ENCODE data around the gene ZBTB44. TPM values are rescaled to one million over a fixed set of nuclear protein-coding genes. Genes with fewer than 3 reads are reported as not detected.

The ZBTB44 gene
- total RNA-seq, 1 experiment from 2014 or later: 32.5 TPM

GRCh38 chr11:130218501-130219070 is 96.1 kb downstream of the ZBTB44 start:
- POLR2A ChIA-PET: no interaction called here
- TF ChIP-seq MAX (IDR thresholded peaks at IDR 0.05): no peak
- no peak for TF ChIP-seq ZNF274 (IDR thresholded peaks at IDR 0.05; ENCODE audit: low read depth, low read length)
- no peak for TF ChIP-seq REST (IDR thresholded peaks at IDR 0.05; ENCODE audit: low read depth)
- TF ChIP-seq RAD21 (IDR thresholded peaks at IDR 0.05; ENCODE audit: low read depth): no peak
- no peak for TF ChIP-seq POLR2AphosphoS5 (IDR thresholded peaks at IDR 0.05; ENCODE audit: low read depth, low read length)
- BruUV-seq (replicated peaks): no TSS peak
- Histone ChIP-seq H4K20me1 (ENCODE audit: insufficient read depth) (no peaks in the 10 kb centered on the region), H2AFZ (ENCODE audit: low read depth, low read length, poor library complexity, severe bottlenecking) (no peak overlapping the region), H3K79me2 (ENCODE audit: insufficient read depth, low read length) (no peaks in the 10 kb centered on the region), H3K4me3 (replicated peaks in 1 of 2; ENCODE audit: low read depth in 1 of 2, low read length in 2 of 2) (no peak overlapping the region), H3K9me3 (ENCODE audit: control insufficient read depth in 1 of 2, insufficient read depth in 1 of 2, low read depth in 1 of 2, low read length in 2 of 2) (no peaks in the 10 kb centered on the region), H3K36me3 (ENCODE audit: control insufficient read depth in 1 of 2, insufficient read depth in 2 of 2, low read length in 2 of 2) (no peaks in the 10 kb centered on the region), H3K4me1 (ENCODE audit: control insufficient read depth in 1 of 2, insufficient read depth in 2 of 2, low read length in 2 of 2) (no peaks in the 10 kb centered on the region), H3K27me3 (ENCODE audit: insufficient read depth, low read length) (no peaks in the 10 kb centered on the region), H3K4me2 (ENCODE audit: low read length) (no peak overlapping the region), H3K27ac (ENCODE audit: low read depth, low read length) (no peak overlapping the region), H3K9me2 (ENCODE audit: insufficient read depth) (no peaks in the 10 kb centered on the region), H3K9ac (ENCODE audit: low read length) (no peak overlapping the region)
- RAD21 ChIA-PET (ENCODE audit: low non-redundant PET in 1 of 2, low total read pairs in 2 of 2, uncharacterized antibody in 2 of 2, unreplicated experiment in 2 of 2): no interaction called here
- CTCF ChIA-PET: no interaction called here
- DNase-seq (ENCODE audit: low read depth, low spot score) (no peak), ATAC-seq (no peak)
- intact Hi-C loops (cut with micrococcal nuclease): loop anchor here (10.0 kb wide), 1 partner anchor 676 kb away; no protein-coding TSS in a partner anchor
